HG03354 (cell line): ENCODE measurements around the gene CAPN13.
"Not testable (repeated sequence)": the region's sequence is repeated elsewhere in the genome, so short reads cannot be mapped to it uniquely, and the experiment has no call there.

Experiments used
- ATAC-seq: cut with Tn5 transposase; IDR thresholded peaks from one replicate; pipeline ENCODE4 v1.9.1; 2021; ENCODE audit warnings: mild to moderate bottlenecking; ENCODE audit not compliant: unreplicated experiment, poor library complexity, severe bottlenecking

The CAPN13 gene

GRCh38 chr2:30708491-30709290 lies 98.6 kb downstream of the CAPN13 start:
- no peak for ATAC-seq

- no peak for ATAC-seq
Measured at GRCh38 chr2:30707304-30707903, 99.8 kb downstream of the CAPN13 start.

- ATAC-seq: no peak
Measured at GRCh38 chr2:30706534-30707303, 100.5 kb downstream of the CAPN13 start.

DNA sequence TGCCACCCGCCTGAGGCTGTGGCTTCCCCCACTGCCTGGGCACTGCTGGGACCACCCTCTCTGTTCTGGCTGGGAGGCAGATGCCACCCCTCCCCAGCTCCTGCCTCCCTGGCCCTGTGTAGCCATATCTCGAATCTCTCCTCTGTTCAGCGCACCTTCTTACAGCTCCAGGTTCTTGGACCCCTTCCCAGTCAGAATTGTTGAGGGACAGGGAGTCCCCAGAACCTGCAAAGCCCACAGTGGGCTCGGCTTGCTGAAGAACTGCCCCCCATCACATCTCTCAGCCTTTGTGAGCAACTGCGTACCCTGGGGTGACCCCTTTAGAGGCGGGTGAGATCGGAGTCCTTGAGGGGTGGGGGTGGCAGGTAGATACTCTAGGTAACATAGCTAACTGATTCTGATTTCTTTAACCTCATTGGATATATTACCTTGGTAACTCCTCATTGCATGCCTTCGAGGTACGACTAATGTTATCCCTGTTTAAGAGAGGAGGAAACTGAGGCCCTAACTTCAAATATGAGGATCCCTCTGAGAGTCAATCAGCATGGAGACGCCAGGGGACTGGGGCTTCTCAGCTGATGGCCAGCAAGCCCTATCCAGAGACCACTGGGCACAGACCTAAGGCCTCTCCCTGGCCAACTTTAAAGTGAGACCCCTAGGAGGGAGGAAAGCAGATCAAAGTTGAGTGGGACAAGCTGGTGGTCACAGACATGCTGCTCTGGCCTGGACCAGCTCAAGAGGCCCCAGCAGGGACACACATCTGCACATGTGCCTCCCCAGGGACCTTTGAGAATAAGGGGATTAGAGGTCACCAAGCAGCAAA lies 101.3 kb downstream of the CAPN13 start:
- ATAC-seq: no peak

DNA sequence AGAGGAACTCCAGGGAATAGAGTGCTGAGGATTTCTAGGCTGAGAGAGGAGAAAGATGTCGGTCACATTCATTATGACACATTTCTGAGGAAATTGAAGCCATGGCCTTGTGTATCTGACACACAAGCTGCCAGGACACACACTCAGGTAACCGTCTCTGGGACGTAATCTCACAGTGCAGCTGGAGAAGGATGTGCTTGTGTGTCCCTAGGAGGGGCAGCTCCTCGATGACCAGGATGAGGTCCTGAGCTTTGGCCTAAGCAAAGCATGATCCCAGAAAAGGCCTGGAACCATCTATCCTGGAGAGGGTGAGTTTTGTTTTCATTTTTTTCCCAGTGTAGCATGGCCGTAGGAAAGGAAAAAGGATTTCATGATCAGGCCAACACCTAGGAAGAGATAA lies 102.2 kb downstream of the CAPN13 start:
- ATAC-seq: no peak

DNA sequence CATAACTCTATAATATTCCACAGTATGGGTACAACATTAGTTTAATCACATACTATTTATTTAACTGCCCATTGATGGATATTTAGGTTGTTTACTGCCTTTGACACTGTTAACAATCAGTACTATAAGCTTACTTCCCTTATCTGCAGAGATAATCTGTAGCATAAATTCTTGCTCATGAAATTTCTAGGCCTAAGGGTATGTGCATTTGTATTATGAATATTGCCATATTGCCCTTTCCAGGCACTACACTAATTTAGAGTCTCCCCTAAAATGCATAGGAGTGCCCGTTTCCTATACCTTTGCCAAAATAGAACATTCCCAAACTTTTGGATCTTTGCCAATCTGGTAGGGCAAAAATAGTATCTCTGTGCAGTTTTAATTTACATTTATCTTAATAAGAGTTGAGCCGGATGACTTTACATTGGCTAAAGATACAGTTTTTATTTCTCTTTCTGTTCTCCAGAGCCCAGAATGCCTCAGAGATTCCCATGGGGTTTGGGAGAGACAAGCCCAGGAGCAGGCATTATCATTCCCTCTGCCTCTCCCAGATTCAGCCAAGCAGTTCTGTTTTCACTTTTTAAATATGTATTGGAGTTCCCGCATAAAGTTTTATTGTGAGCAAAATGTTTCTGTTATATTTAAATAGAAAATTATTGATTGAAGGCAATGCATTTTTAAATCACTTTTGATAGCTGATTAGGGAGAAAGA lies 102.8 kb downstream of the CAPN13 start:
- ATAC-seq: no peak

GRCh38 chr2:30702694-30703093 lies 104.6 kb downstream of the CAPN13 start:
- no peak for ATAC-seq

- ATAC-seq: no peak
Measured at GRCh38 chr2:30701782-30702181, 105.5 kb downstream of the CAPN13 start.

DNA sequence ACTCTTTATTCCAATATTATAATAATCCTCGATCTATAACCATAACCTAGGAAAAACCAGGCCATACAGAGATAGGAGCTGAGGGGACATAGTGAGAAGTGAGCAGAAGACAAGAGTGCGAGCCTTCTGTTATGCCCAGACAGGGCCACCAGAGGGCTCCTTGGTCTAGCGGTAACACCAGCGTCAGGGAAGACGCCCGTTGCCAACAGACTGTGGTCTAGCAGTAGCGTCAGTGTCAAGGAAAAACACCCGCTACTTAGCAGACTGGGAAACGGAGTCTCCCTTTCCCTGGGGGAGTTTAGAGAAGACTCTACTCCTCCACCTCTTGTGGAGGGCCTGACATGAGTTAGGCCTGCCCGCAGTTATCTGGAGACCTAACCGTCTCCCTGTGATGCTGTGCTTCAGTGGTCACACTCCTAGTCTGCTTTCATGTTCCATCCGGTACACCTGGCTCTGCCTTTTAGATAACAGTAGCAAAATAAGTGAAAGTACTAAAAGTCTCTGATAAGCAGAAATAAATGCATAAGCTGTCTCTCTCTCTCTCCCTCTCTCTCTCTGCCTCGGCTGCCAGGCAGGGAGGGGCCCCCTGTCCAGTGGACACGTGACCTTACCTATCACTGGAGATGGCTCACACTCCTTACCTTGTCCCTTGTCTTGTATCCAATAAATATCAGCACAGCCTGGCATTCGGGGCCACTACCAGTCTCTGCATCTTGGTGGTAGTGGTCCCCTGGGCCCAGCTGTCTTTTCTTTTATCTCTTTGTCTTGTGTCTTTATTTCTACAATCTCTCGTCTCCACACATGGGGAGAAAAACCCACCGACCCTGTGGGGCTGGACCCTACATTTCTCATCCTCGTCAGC lies 109.8 kb downstream of the CAPN13 start:
- ATAC-seq: not testable (repeated sequence)

DNA sequence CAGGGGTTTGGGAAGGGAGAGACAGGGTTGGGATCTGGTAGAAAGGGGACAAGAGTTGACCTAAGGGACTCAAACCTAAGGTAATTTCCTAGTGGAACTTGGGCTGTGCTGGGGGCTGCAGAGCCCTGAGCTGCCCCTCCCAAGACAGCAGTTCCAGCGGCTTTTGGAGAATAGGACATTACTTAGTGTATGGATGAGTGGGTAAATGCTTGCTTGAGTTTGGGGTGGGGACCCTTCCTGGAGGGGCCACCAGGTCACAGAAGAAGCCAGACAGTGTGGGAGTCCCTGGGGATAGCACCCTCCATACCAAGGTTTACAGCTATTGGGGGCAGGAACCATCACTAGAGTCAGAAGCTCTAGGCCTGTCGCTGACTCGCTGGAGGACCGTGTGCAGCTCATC lies 111.5 kb downstream of the CAPN13 start:
- no peak for ATAC-seq

DNA sequence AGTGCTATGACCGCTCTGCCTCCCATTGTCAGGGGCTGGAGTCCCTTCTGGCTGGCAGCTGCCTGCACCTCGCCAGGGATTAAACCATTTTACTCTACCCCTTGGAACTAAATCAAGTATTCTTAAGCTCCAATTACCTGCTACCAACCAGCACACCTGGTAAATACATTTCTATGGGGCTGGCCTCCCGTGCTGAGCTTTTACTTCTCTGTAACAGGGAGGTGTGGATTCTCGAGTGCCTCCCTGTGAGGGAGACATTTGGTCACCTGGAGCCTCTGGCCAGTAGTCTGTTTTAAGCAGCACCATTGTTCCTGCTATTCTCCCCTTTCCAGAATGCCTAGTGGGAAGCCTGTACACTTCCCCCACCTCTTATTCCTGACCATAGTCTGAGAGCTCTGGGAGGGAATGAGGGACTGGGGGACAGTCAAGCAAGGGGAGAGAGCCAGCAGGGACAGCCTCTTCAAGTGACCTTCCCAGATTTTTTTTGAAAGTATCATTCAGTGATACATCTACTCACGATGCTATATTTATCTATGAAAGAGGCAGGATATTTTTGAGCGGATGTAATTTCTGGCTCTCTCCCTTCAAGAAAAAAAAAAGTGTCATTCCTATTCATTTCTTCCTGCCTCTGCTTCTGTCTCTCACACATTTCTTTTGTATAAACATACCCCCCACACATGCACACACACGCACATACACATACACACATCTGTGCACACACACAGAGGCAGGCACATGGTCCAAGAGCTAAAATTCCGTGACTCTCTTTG lies 112.8 kb downstream of the CAPN13 start:
- ATAC-seq: no peak

- no peak for ATAC-seq
Measured at GRCh38 chr2:30693821-30694281, 113.4 kb downstream of the CAPN13 start.

DNA sequence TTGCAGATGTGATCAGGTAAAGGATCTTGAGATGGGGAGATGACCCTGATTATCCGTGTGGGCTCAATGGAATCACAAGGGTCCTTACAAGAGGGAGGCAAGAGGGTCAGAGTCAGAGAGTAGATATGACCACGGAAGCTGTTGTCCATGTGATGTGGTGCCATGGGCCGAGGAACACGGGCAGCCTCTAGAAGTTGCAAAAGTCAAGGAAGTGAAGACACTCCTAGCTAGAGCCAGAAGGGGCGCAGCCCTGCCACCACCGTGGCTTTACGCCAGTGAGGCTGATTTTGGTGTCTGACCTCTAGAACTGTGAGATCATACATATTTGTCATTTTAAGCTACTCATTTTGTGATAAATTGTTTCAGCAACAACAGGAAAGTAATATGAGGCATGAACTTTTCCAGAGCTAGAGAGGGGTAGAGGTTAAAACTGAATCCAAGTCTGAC lies 114.4 kb downstream of the CAPN13 start:
- ATAC-seq: no peak

GRCh38 chr2:30691948-30692828 lies 115.1 kb downstream of the CAPN13 start:
- ATAC-seq: no peak

DNA sequence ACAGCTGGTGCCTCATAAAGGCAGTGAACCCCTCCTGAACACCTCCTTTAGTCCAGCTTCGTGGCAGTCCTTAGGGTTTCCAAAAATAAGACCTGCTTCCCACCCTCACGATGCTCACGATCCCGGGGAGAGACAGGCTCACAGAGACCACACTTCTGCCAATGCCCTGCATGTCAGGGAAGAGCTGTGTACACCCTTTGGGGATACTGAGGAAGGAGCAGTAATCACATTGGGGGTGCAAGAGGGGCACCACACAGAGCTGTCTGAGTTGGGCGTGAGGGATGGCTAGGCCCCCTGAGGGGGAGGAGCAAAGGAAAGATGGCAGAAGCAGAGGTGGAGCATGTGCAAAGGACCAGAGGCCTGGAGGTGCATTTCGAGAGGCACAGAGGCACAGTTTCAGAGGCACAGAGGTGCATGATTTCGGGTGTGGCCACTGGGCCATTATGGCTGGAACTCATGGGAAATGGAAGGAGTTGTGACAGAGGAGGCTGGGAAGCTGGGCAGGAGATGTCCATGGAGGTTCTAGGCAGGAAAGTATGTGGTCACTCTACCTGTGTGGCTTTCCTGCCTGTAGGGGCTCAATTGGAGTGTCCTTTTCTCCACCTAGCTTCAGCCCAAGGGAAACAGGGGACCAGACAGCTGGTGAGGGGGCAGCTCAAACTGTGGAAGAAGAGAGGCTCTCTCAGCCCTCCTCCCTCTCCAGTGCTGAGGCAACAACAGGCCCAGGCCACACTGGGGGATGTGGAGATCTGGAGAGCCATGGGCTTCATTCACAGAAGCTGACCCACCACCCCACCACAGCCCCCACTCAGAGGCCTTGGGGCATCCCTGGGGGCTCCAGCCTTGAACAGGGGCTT lies 115.9 kb downstream of the CAPN13 start:
- ATAC-seq: no peak

DNA sequence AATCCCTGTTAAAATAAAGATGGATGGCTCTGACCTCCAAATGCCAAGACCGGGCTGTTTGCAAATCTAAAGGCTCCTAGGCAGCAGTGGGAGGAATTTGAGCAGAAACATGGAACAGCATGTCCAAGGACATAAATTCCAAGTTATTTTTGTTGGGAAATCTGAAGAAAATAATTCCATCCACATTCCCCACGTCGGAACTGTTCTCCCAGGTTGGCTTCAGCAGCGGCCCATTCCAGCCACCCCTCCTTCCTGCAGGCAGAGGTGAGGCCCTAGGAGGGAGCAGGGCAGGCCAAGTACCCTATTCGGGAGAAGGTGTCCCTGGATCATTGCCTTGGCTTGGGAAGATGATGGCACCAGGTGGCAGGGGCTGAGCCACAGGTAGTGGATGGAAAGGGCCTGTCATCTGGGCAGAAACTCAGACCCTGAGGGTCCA lies 117.1 kb downstream of the CAPN13 start:
- no peak for ATAC-seq
